Mesenchymal stem cell (in vitro differentiated cells and primary cell): ENCODE results near the gene CYB561A3.

Source experiments
- DNase-seq: peaks from one replicate; pipeline ENCODE4 v3.0.0-alpha.2; 2013
- H2AFZ ChIP-seq: one replicate; pipeline ENCODE4 v1.6.1; 2013; ENCODE audit warnings: low read depth, mild to moderate bottlenecking, control low read depth, inconsistent platforms, low read length, moderate library complexity
- H2AK5ac ChIP-seq: 2 replicates; pipeline ENCODE4 v1.6.1; 2013; ENCODE audit warnings: low read length, moderate library complexity, mild to moderate bottlenecking, inconsistent platforms; ENCODE audit not compliant: severe bottlenecking
- H2BK120ac ChIP-seq: one replicate; pipeline ENCODE4 v1.6.1; 2013; ENCODE audit warnings: low read depth, mild to moderate bottlenecking, inconsistent platforms, low read length, moderate library complexity
- H2BK12ac ChIP-seq, 2 experiments: one replicate each; pipeline ENCODE4 v1.6.1; 2013; ENCODE audit warnings: inconsistent platforms in 2 of 2, low read length in 2 of 2, mild to moderate bottlenecking in 2 of 2, moderate library complexity in 2 of 2, control low read depth in 1 of 2
- H2BK15ac ChIP-seq: one replicate; pipeline ENCODE4 v1.6.1; 2013; ENCODE audit warnings: mild to moderate bottlenecking, low read depth, inconsistent platforms; ENCODE audit not compliant: poor library complexity, severe bottlenecking
- H2BK5ac ChIP-seq: 2 replicates; pipeline ENCODE4 v1.6.1; 2013; ENCODE audit warnings: low read depth, mild to moderate bottlenecking, low read length, control low read depth, inconsistent platforms; ENCODE audit not compliant: poor library complexity, severe bottlenecking
- H3K14ac ChIP-seq, 2 experiments: one replicate each; pipeline ENCODE4 v1.6.1; 2013; ENCODE audit warnings: inconsistent platforms in 2 of 2, low read length in 2 of 2, control low read depth in 1 of 2, mild to moderate bottlenecking in 1 of 2, moderate library complexity in 1 of 2
- H3K18ac ChIP-seq, 2 experiments: one replicate each; pipeline ENCODE4 v1.6.1; 2013; ENCODE audit warnings: inconsistent platforms in 2 of 2, low read length in 2 of 2, control low read depth in 1 of 2, low read depth in 1 of 2, mild to moderate bottlenecking in 1 of 2
- H3K23ac ChIP-seq, 2 experiments: one replicate each; pipeline ENCODE4 v1.6.1; 2013; ENCODE audit warnings: inconsistent platforms in 2 of 2, low read length in 2 of 2, mild to moderate bottlenecking in 2 of 2, moderate library complexity in 2 of 2, control low read depth in 1 of 2
- H3K27ac ChIP-seq: 2 replicates; pipeline ENCODE4 v1.5.1; 2013; ENCODE audit warnings: mild to moderate bottlenecking, moderate library complexity, low read length, control low read depth, inconsistent platforms; ENCODE audit not compliant: poor library complexity, severe bottlenecking
- H3K27me3 ChIP-seq, 2 experiments: 2 replicates each; pipeline versions ENCODE4 v1.6.1 to v1.7.0; 2013; ENCODE audit warnings: low read length in 2 of 2, mild to moderate bottlenecking in 2 of 2, moderate library complexity in 2 of 2, control low read depth in 1 of 2, inconsistent platforms in 1 of 2; ENCODE audit not compliant: control insufficient read depth in 1 of 2, insufficient read depth in 1 of 2
- H3K36me3 ChIP-seq, 2 experiments: 2 replicates each; pipeline versions ENCODE4 v1.6.1 to v1.7.0; 2013; ENCODE audit warnings: low read length in 2 of 2, control low read depth in 1 of 2, inconsistent platforms in 1 of 2, low read depth in 1 of 2, mild to moderate bottlenecking in 1 of 2; ENCODE audit not compliant: insufficient read depth in 2 of 2, control insufficient read depth in 1 of 2
- H3K4ac ChIP-seq, 2 experiments: one replicate each; pipeline ENCODE4 v1.6.1; 2013; ENCODE audit warnings: inconsistent platforms in 2 of 2, low read length in 2 of 2, mild to moderate bottlenecking in 2 of 2, moderate library complexity in 2 of 2, control low read depth in 1 of 2, low read depth in 1 of 2
- H3K4me1 ChIP-seq: 2 replicates; pipeline ENCODE4 v1.6.1; 2013; ENCODE audit warnings: low read depth, low read length, control low read depth; ENCODE audit not compliant: control insufficient read depth, insufficient read depth
- H3K4me2 ChIP-seq: 2 replicates; pipeline ENCODE4 v1.6.1; 2013; ENCODE audit warnings: low read length, mild to moderate bottlenecking, inconsistent platforms; ENCODE audit not compliant: poor library complexity, severe bottlenecking
- H3K4me3 ChIP-seq, 2 experiments: 2 replicates each; pipeline versions ENCODE4 v1.5.1 to v1.7.0; 2013; ENCODE audit warnings: low read length in 2 of 2, mild to moderate bottlenecking in 2 of 2, control low read depth in 1 of 2, low read depth in 1 of 2; ENCODE audit not compliant: insufficient read depth in 1 of 2
- H3K79me1 ChIP-seq: replicated peaks from 2 replicates; pipeline ENCODE4 v1.6.1; 2013; ENCODE audit warnings: mild to moderate bottlenecking, control low read depth, low read length, inconsistent platforms; ENCODE audit not compliant: poor library complexity, severe bottlenecking
- H3K9ac ChIP-seq: 2 replicates; pipeline ENCODE4 v1.7.0; 2013; ENCODE audit warnings: mild to moderate bottlenecking, low read length, moderate library complexity
- H3K9me3 ChIP-seq: 2 replicates; pipeline ENCODE4 v1.7.0; 2013; ENCODE audit warnings: mild to moderate bottlenecking, low read length; ENCODE audit not compliant: control insufficient read depth
- H4K8ac ChIP-seq: one replicate; pipeline ENCODE4 v1.6.1; 2013; ENCODE audit warnings: inconsistent platforms, mild to moderate bottlenecking, low read length, moderate library complexity
- H4K91ac ChIP-seq: one replicate; pipeline ENCODE4 v1.6.1; 2013; ENCODE audit warnings: mild to moderate bottlenecking, low read length, inconsistent platforms
- WGBS: methylation state at CpG from one replicate; pipeline ENCODE4 v1.1.7; 2013; ENCODE audit warnings: mixed read lengths; 5-methylcytosine and 5-hydroxymethylcytosine counted together

The CYB561A3 gene

GRCh38 chr11:61339490-61339878 is 22.2 kb downstream of the CYB561A3 start:
- Histone ChIP-seq H3K14ac (no peak overlapping the region), H3K23ac (no peak overlapping the region), H3K4me1 (peaks cover 9% of the 10 kb centered on the region), H3K4ac (no peak overlapping the region), H3K18ac (no peak overlapping the region), H2BK120ac (no peak overlapping the region), H2BK5ac (no peak overlapping the region), H3K9me3 (no peaks in the 10 kb centered on the region), H3K27ac (no peak overlapping the region), H3K27me3 (no peaks in the 10 kb centered on the region), H2BK12ac (no peak overlapping the region), H3K36me3 (peaks cover 32 to 53% of the 10 kb centered on the region in 2 experiments), H2AFZ (no peak overlapping the region), H3K4me3 (no peak overlapping the region), H3K79me1 (peaks cover 2% of the 10 kb centered on the region), H2BK15ac (no peak overlapping the region), H3K4me2 (no peak overlapping the region), H2AK5ac (no peak overlapping the region), H3K9ac (no peak overlapping the region), H4K8ac (no peak overlapping the region), H4K91ac (no peak overlapping the region)
- DNase-seq, result no peak
- 85% methylated on average over 4 of the region's 4 CpGs for WGBS

GRCh38 chr11:61338783-61339489 is 22.7 kb downstream of the CYB561A3 start:
- H3K4me1 ChIP-seq, result peaks cover 9% of the 10 kb centered on the region
- no peak overlapping the region for H3K23ac ChIP-seq
- no peaks in the 10 kb centered on the region for H3K9me3 ChIP-seq
- no peak overlapping the region for H3K27ac ChIP-seq
- no peak overlapping the region for H2BK120ac ChIP-seq
- H3K4me3 ChIP-seq, result no peak overlapping the region
- no peak overlapping the region for H2BK12ac ChIP-seq
- no peak overlapping the region for H3K9ac ChIP-seq
- H3K18ac ChIP-seq, result no peak overlapping the region
- H3K36me3 ChIP-seq, result peaks cover 32 to 51% of the 10 kb centered on the region in 2 experiments
- H2AFZ ChIP-seq, result no peak overlapping the region
- no peak overlapping the region for H2AK5ac ChIP-seq
- H4K91ac ChIP-seq, result peak overlapping the region; percentile 25
- H3K79me1 ChIP-seq, result peaks cover 2% of the 10 kb centered on the region
- no peak overlapping the region for H2BK5ac ChIP-seq
- WGBS, result 96% methylated on average over 25 of the region's 26 CpGs
- H3K27me3 ChIP-seq, result no peaks in the 10 kb centered on the region
- H3K4ac ChIP-seq, result no peak overlapping the region
- H4K8ac ChIP-seq, result no peak overlapping the region
- DNase-seq, result no peak
- H2BK15ac ChIP-seq, result no peak overlapping the region
- no peak overlapping the region for H3K4me2 ChIP-seq
- no peak overlapping the region for H3K14ac ChIP-seq

DNA sequence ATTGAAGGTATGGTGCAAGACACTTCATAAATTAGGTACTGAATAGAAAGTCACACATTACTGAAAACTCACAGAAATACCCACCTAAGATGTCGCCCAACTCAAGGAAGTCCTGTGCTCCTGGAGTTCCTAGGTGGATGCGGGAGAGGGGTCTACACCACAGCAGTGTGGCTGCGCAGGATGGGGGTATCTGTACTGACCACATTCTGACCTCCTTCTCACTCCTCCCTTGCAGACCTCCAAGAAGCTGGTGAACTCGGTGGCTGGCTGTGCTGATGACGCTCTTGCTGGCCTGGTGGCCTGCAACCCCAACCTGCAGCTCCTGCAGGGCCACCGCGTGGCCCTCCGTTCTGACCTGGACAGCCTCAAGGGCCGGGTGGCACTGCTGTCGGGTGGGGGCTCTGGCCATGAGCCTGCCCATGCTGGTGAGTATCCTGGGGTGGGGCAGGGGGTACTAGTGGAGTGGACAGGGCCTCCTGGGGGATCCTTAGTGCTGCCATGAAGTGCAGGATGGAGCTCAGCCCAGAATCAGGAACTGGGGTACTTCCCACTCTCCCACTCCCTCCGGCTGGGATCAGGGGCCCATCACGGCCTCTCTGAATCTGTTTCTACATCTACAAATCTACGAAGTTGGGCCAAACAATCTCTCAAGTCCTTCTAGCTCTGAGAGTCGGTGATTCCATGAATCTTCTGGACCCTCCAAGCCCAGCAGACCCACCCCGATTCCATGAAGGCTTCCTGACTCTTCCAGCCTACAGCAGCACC is 23.8 kb downstream of the CYB561A3 start:
- Histone ChIP-seq H3K4ac (no peak overlapping the region), H2AFZ (no peak overlapping the region), H3K14ac (no peak overlapping the region), H2BK120ac (no peak overlapping the region), H3K27ac (no peak overlapping the region), H4K8ac (no peak overlapping the region), H4K91ac (no peak overlapping the region), H3K23ac (no peak overlapping the region), H3K4me3 (no peak overlapping the region), H2BK12ac (no peak overlapping the region), H3K36me3 (peaks cover 24 to 41% of the 10 kb centered on the region in 2 experiments), H3K9me3 (no peaks in the 10 kb centered on the region), H3K27me3 (no peaks in the 10 kb centered on the region), H3K79me1 (peaks cover 2% of the 10 kb centered on the region), H3K4me1 (peaks cover 12% of the 10 kb centered on the region), H3K9ac (no peak overlapping the region), H3K4me2 (no peak overlapping the region), H2AK5ac (no peak overlapping the region), H2BK15ac (no peak overlapping the region), H3K18ac (no peak overlapping the region), H2BK5ac (no peak overlapping the region)
- WGBS, result 94% methylated on average over 14 of the region's 15 CpGs
- no peak for DNase-seq

DNA sequence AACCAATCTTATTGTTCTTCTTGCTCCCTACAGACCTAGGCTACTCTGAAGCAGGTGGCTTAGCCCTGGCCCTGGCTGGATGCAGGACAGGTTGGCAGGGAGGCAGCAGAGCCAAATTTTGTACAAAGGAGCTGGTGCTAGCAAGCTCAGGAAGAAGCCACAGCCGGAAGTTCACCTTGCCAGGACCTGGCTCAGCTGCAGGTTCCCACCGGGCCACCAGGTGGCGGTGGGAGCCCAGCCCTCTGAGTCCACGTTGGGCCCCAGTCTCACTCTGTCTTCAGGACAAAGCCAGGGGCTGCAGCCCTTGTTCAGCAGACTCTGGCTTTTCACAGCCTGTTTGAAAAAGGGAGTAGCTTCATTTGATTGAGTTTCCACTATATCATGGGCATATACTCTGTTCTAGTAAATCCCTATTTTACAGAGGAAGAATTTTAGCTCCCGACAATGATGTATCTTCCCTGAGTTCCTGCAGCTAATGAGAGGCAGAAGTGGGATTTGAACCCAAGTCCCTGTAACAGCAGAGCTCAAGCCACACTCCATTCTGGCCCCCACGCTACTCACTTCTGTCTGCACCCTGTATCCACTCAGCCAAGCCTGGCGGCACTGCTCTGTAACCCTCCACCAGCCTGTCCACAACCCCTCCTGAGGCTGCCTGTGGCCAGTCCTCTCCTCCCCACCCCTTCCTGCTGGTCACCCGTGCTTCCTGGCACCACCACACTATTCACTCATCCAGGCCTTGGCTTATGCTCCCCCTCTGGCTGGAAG is 25.3 kb downstream of the CYB561A3 start:
- peak overlapping the region; percentile 35 for H3K9ac ChIP-seq
- peaks cover 18 to 25% of the 10 kb centered on the region in 2 experiments for H3K36me3 ChIP-seq
- peak overlapping the region; percentile 57 for H4K91ac ChIP-seq
- peak overlapping the region; percentile 29 to 39 for H3K4ac ChIP-seq
- no peaks in the 10 kb centered on the region for H3K9me3 ChIP-seq
- 38% methylated on average over 8 of the region's 8 CpGs for WGBS
- H3K18ac ChIP-seq, result peak overlapping the region in 1 of 2 experiments; percentile 42
- H3K4me1 ChIP-seq, result peaks cover 13% of the 10 kb centered on the region
- H3K23ac ChIP-seq, result no peak overlapping the region
- H3K27me3 ChIP-seq, result no peaks in the 10 kb centered on the region
- peak overlapping the region; percentile 18 for H2AFZ ChIP-seq
- peak overlapping the region; percentile 77 for H2AK5ac ChIP-seq
- H2BK5ac ChIP-seq, result no peak overlapping the region
- no peak overlapping the region for H3K4me2 ChIP-seq
- H4K8ac ChIP-seq, result peak overlapping the region; percentile 29
- DNase-seq, result peak; percentile 77
- no peak overlapping the region for H2BK120ac ChIP-seq
- H3K14ac ChIP-seq, result no peak overlapping the region
- H2BK15ac ChIP-seq, result no peak overlapping the region
- H3K79me1 ChIP-seq, result peaks cover 2% of the 10 kb centered on the region
- H3K4me3 ChIP-seq, result no peak overlapping the region
- H3K27ac ChIP-seq, result peak overlapping the region; percentile 30
- peak overlapping the region; percentile 3 to 55 for H2BK12ac ChIP-seq
